Psoas muscle (tissue), 8 donors: Measurements from ENCODE around the gene FBRS. TPM values are rescaled to one million over a fixed set of nuclear protein-coding genes. Genes with fewer than 3 reads are reported as not detected.
A peak's percentile ranks its signal among the peaks of the same experiment; 100 is the strongest.

Experiments
- ATAC-seq, 4 donors: fragments of 200-7000 bp; cut with Tn5 transposase; one replicate each; pipeline ENCODE4 v1.9.1; 2020; ENCODE audit warnings: moderate library complexity in 3 of 4, mild to moderate bottlenecking in 2 of 4
- DNase-seq, 2 donors: peaks; one replicate each; pipeline ENCODE4 v3.0.0-alpha.2; 2020
- H3K27ac ChIP-seq: fragments of 200-600 bp; one replicate; pipeline ENCODE4 v1.8.0; 2022
- H3K27me3 ChIP-seq, 3 donors: fragments of 200-600 bp in 1 of 3; one replicate each; pipeline versions ENCODE4 v1.6.1 to v1.8.0; 2013 to 2022; ENCODE audit warnings: low read length in 2 of 3, mild to moderate bottlenecking in 2 of 3, moderate library complexity in 1 of 3; ENCODE audit not compliant: insufficient read depth in 3 of 3
- H3K36me3 ChIP-seq, 2 donors: fragments of 200-600 bp in 1 of 2; one replicate each; pipeline versions ENCODE4 v1.6.1 to v1.8.0; 2013 to 2022; ENCODE audit warnings: low read depth in 1 of 2, mild to moderate bottlenecking in 1 of 2, moderate library complexity in 1 of 2; ENCODE audit not compliant: insufficient read depth in 1 of 2
- H3K4me1 ChIP-seq: fragments of 200-600 bp; one replicate; pipeline ENCODE4 v1.8.0; 2022
- H3K4me3 ChIP-seq: fragments of 200-600 bp; one replicate; pipeline ENCODE4 v1.8.0; 2022; ENCODE audit warnings: mild to moderate bottlenecking
- H3K9me3 ChIP-seq: fragments of 200-600 bp; one replicate; pipeline ENCODE4 v1.8.0; 2022
- CTCF ChIP-seq: fragments of 200-600 bp; IDR thresholded peaks from one replicate; pipeline ENCODE4 v1.8.0; 2022; ENCODE audit warnings: antibody characterized with exemption
- WGBS, 3 donors: extraction: QIAGEN DNeasy Blood & Tissue Kit; methylation state at CpG; one replicate each; pipeline versions ENCODE4 v1.1.6 to v1.1.7; 2013; 5-methylcytosine and 5-hydroxymethylcytosine counted together
- intact Hi-C, 2 donors: fragments of 100-400 bp; cut with DNase I; formaldehyde crosslinking; loops; one replicate each; pipeline versions ENCODE4 v1.11.0 to v1.14.2; 2022
- polyA plus RNA-seq, 3 donors: library from polyadenylated mRNA; stranded (reverse); fragments of 200-250 nt; gene quantifications; one replicate each; pipeline ENCODE4 v1.2.3, GENCODE V29; 2013
- total RNA-seq, 4 donors: library from RNA; stranded (reverse); fragmentation: NEBNext Ultra II Directional in 2 of 4; extraction: Animal tissue kit (Norgen Biotek cat#: 25700) in 2 of 4; gene quantifications; one replicate each; pipeline versions ENCODE4 v1.2.1 to v1.2.4, GENCODE V29; 2021 to 2023
- donor health status: healthy with polysubstance abuse.
- donor health status: DM: no; HTN: no; CAD: no; lungs with moderate emphysema.
- donor health status: Bipolar disorder and iron deficiency.
- donor health status: healthy.
- donor health status: DM: yes; HTN: yes; CAD: no.
- donor health status: DM: no; HTN: no; CAD: no.
- donor health status: DM: no; HTN: no; CAD: no.
- donor health status: DM: yes; HTN: yes; CAD: no.

The FBRS gene
- total and polyA plus RNA-seq, 7 donors: 24.8 to 58.5 (median 35.5) TPM

- peaks cover 35 to 100% of the 10 kb centered on the region in 2 donors for H3K36me3 ChIP-seq
- H3K4me3 ChIP-seq: no peak overlapping the region
- DNase-seq (no peak), ATAC-seq (no peak)
- no peak for TF ChIP-seq CTCF
- no peak overlapping the region for H3K27ac ChIP-seq
- intact Hi-C loops: loop anchor here in 1 of 2 donors (5.0 kb wide), 1 partner anchor 36 kb away; the partner anchor contains the start of gene PHKG2
- H3K27me3 ChIP-seq: no peaks in the 10 kb centered on the region
- 96 to 99% (median 98%) methylated on average over 4 of the region's 4 CpGs for WGBS, 3 donors
- H3K4me1 ChIP-seq: no peaks in the 10 kb centered on the region
- no peaks in the 10 kb centered on the region for H3K9me3 ChIP-seq
Observed at GRCh38 chr16:30710971-30711370, 52.7 kb downstream of the FBRS start.

- Histone ChIP-seq H3K27me3 (no peaks in the 10 kb centered on the region), H3K27ac (no peak overlapping the region), H3K36me3 (peaks cover 40 to 100% of the 10 kb centered on the region in 2 donors), H3K4me1 (no peaks in the 10 kb centered on the region), H3K4me3 (no peak overlapping the region), H3K9me3 (no peaks in the 10 kb centered on the region)
- no peak for TF ChIP-seq CTCF
- DNase-seq (no peak), ATAC-seq (no peak)
- intact Hi-C loops: loop anchor here in 1 of 2 donors (5.0 kb wide), 1 partner anchor 36 kb away; the partner anchor contains the start of gene PHKG2
- WGBS, 3 donors: 98 to 100% (median 100%) methylated on average over 1 of the region's 1 CpG
Observed at GRCh38 chr16:30711712-30712111, 53.5 kb downstream of the FBRS start.

- H3K36me3 ChIP-seq: peaks cover 33 to 100% of the 10 kb centered on the region in 2 donors
- no peaks in the 10 kb centered on the region for H3K9me3 ChIP-seq
- ATAC-seq (no peak), DNase-seq (no peak)
- H3K27me3 ChIP-seq: no peaks in the 10 kb centered on the region
- intact Hi-C loops: no loop called here
- TF ChIP-seq CTCF: no peak
- 80 to 87% (median 81%) methylated on average over 17 of the region's 17 CpGs for WGBS, 3 donors
- H3K4me1 ChIP-seq: no peaks in the 10 kb centered on the region
- peak overlapping the region; percentile 16 for H3K27ac ChIP-seq
- no peak overlapping the region for H3K4me3 ChIP-seq
Observed at GRCh38 chr16:30715750-30716445, 57.7 kb downstream of the FBRS start.

- intact Hi-C loops: no loop called here
- WGBS, 3 donors: 85 to 90% (median 87%) methylated on average over 11 of the region's 11 CpGs
- Histone ChIP-seq H3K4me3 (no peak overlapping the region), H3K9me3 (no peaks in the 10 kb centered on the region), H3K36me3 (peaks cover 22 to 100% of the 10 kb centered on the region in 2 donors), H3K27me3 (no peaks in the 10 kb centered on the region), H3K4me1 (no peaks in the 10 kb centered on the region), H3K27ac (no peak overlapping the region)
- DNase-seq: no peak
- no peak for ATAC-seq
- no peak for TF ChIP-seq CTCF
Observed at GRCh38 chr16:30720086-30720485, 61.9 kb downstream of the FBRS start.

Other genes starting within 250 kb of the FBRS start
- 10 to 100 TPM; 23.3 to 54.4 (median 33.9) TPM for gene DCTPP1, start 228.4 kb upstream of the FBRS start, total RNA-seq
- 10 to 100 TPM; 42.2 to 84.2 (median 52.7) TPM for gene DCTPP1, start 228.4 kb upstream of the FBRS start, polyA plus RNA-seq
- gene SEPHS2, start 212.6 kb upstream of the FBRS start, total RNA-seq: 10 to 100 TPM; 25.4 to 61.4 (median 46.9) TPM
- 10 to 100 TPM; 39.0 to 96.7 (median 63.8) TPM for gene SEPHS2, start 212.6 kb upstream of the FBRS start, polyA plus RNA-seq
- 1 to 10 TPM; 1.1 to 3.0 (median 2.3) TPM for gene ITGAL, start 185.7 kb upstream of the FBRS start, total RNA-seq
- under 1 TPM; 0.21 to 0.29 (median 0.27) TPM for gene ITGAL, start 185.7 kb upstream of the FBRS start, polyA plus RNA-seq
- 10 to 100 TPM; 54.5 to 67.2 (median 60.2) TPM for gene ZNF768, start 131.9 kb upstream of the FBRS start, total RNA-seq
- 100 to 1,000 TPM in 1 of 3 donors, 10 to 100 TPM in 2; 49.0 to 125 (median 91.2) TPM for gene ZNF768, start 131.9 kb upstream of the FBRS start, polyA plus RNA-seq
- 10 to 100 TPM in 1 of 4 donors, 1 to 10 TPM in 3; 6.4 to 16.4 (median 8.9) TPM for gene ZNF747, start 123.6 kb upstream of the FBRS start, total RNA-seq
- 10 to 100 TPM in 1 of 3 donors, 1 to 10 TPM in 2; 6.8 to 16.3 (median 7.9) TPM for gene ZNF747, start 123.6 kb upstream of the FBRS start, polyA plus RNA-seq
- gene ZNF764, start 100.1 kb upstream of the FBRS start, total RNA-seq: 1 to 10 TPM; 2.7 to 8.7 (median 5.2) TPM
- gene ZNF764, start 100.1 kb upstream of the FBRS start, polyA plus RNA-seq: 1 to 10 TPM; 1.9 to 5.1 (median 3.0) TPM
- 10 to 100 TPM; 11.7 to 21.2 (median 16.5) TPM for gene ZNF688, start 86.7 kb upstream of the FBRS start, total RNA-seq
- 10 to 100 TPM; 11.1 to 15.6 (median 13.5) TPM for gene ZNF688, start 86.7 kb upstream of the FBRS start, polyA plus RNA-seq
- 1 to 10 TPM; 3.4 to 5.4 (median 3.9) TPM for gene ZNF785, start 72.7 kb upstream of the FBRS start, total RNA-seq
- gene ZNF785, start 72.7 kb upstream of the FBRS start, polyA plus RNA-seq: 1 to 10 TPM; 1.3 to 2.8 (median 1.5) TPM
- gene ZNF689, start 48.0 kb upstream of the FBRS start, total RNA-seq: 1 to 10 TPM; 3.4 to 9.6 (median 5.8) TPM
- 1 to 10 TPM; 3.6 to 6.1 (median 5.4) TPM for gene ZNF689, start 48.0 kb upstream of the FBRS start, polyA plus RNA-seq
- 10 to 100 TPM; 13.4 to 26.4 (median 15.9) TPM for gene PRR14, start 7.5 kb upstream of the FBRS start, total RNA-seq
- 10 to 100 TPM; 23.8 to 26.8 (median 25.5) TPM for gene PRR14, start 7.5 kb upstream of the FBRS start, polyA plus RNA-seq
- 10 to 100 TPM; 37.8 to 50.1 (median 45.2) TPM for gene SRCAP, start 40.7 kb downstream of the FBRS start, total RNA-seq
- 10 to 100 TPM in 1 of 3 donors, 1 to 10 TPM in 2; 4.4 to 32.7 (median 4.5) TPM for gene SRCAP, start 40.7 kb downstream of the FBRS start, polyA plus RNA-seq
- 10 to 100 TPM; 10.1 to 13.5 (median 12.9) TPM for gene PHKG2, start 90.0 kb downstream of the FBRS start, total RNA-seq
- gene PHKG2, start 90.0 kb downstream of the FBRS start, polyA plus RNA-seq: 10 to 100 TPM; 13.2 to 21.3 (median 13.8) TPM
- 1 to 10 TPM in 1 of 4 donors, under 1 TPM in 3; 0.52 to 2.4 (median 0.78) TPM for gene CFAP119, start 103.6 kb downstream of the FBRS start, total RNA-seq
- 1 to 10 TPM in 1 of 3 donors, under 1 TPM in 2; 0.48 to 3.0 (median 0.63) TPM for gene CFAP119, start 103.6 kb downstream of the FBRS start, polyA plus RNA-seq
- gene RNF40, start 103.9 kb downstream of the FBRS start, total RNA-seq: 10 to 100 TPM; 26.8 to 49.1 (median 36.5) TPM
- gene RNF40, start 103.9 kb downstream of the FBRS start, polyA plus RNA-seq: 10 to 100 TPM; 29.1 to 42.2 (median 33.2) TPM
- 10 to 100 TPM in 3 of 4 donors, 1 to 10 TPM in 1; 5.3 to 15.9 (median 13.1) TPM for gene ZNF629, start 128.8 kb downstream of the FBRS start, total RNA-seq
- 1 to 10 TPM; 1.5 to 7.8 (median 4.4) TPM for gene ZNF629, start 128.8 kb downstream of the FBRS start, polyA plus RNA-seq
- gene BCL7C, start 235.6 kb downstream of the FBRS start, total RNA-seq: 10 to 100 TPM; 13.9 to 18.1 (median 15.1) TPM
- gene BCL7C, start 235.6 kb downstream of the FBRS start, polyA plus RNA-seq: 10 to 100 TPM; 18.9 to 40.9 (median 30.2) TPM
- 10 to 100 TPM in 1 of 4 donors, 1 to 10 TPM in 3; 8.5 to 16.6 (median 9.4) TPM for gene CTF1, start 238.2 kb downstream of the FBRS start, total RNA-seq
- 1 to 10 TPM; 4.9 to 5.5 (median 5.2) TPM for gene CTF1, start 238.2 kb downstream of the FBRS start, polyA plus RNA-seq